Nephron (organoid): ENCODE data around the gene MPP7.

Experiments
- H3K27ac Mint-ChIP-seq, 3 experiments: 2 replicates each; pipeline ENCODE4 v1.8.0; 2020; ENCODE audit warnings: mixed read lengths in 3 of 3, mild to moderate bottlenecking in 2 of 3, moderate library complexity in 1 of 3
- H3K27me3 Mint-ChIP-seq: 2 replicates; pipeline ENCODE4 v1.8.0; 2021; ENCODE audit warnings: low read depth, mild to moderate bottlenecking, moderate library complexity, mixed read lengths
- H3K36me3 Mint-ChIP-seq: 2 replicates; pipeline ENCODE4 v1.8.0; 2020; ENCODE audit warnings: low read depth, mixed read lengths
- H3K4me1 Mint-ChIP-seq: 2 replicates; pipeline ENCODE4 v1.8.0; 2020; ENCODE audit warnings: mixed read lengths
- H3K4me3 Mint-ChIP-seq, 3 experiments: 2 replicates each; pipeline ENCODE4 v1.8.0; 2020; ENCODE audit warnings: mild to moderate bottlenecking in 3 of 3, mixed read lengths in 3 of 3, moderate library complexity in 2 of 3
- H3K9me3 Mint-ChIP-seq: 2 replicates; pipeline ENCODE4 v1.8.0; 2020; ENCODE audit warnings: mixed read lengths
- CTCF ChIP-seq, 3 experiments: fragments of 200-600 bp; sonication (generic); IDR thresholded peaks; one replicate each; pipeline ENCODE4 v1.5.0; 2021; ENCODE audit warnings: antibody characterized with exemption in 3 of 3; ENCODE audit not compliant: unreplicated experiment in 3 of 3

The MPP7 gene

GRCh38 chr10:28294809-28295208 is 8.1 kb downstream of the MPP7 start:
- TF ChIP-seq CTCF (IDR thresholded peaks at IDR 0.05; ENCODE audit: unreplicated experiment in 3 of 3) = no peak
- no peak overlapping the region for H3K4me3 Mint-ChIP-seq
- no peaks in the 10 kb centered on the region for H3K36me3 Mint-ChIP-seq
- H3K9me3 Mint-ChIP-seq = peaks cover 4% of the 10 kb centered on the region
- H3K27ac Mint-ChIP-seq = no peak overlapping the region
- H3K4me1 Mint-ChIP-seq = peaks cover 21% of the 10 kb centered on the region
- no peaks in the 10 kb centered on the region for H3K27me3 Mint-ChIP-seq

- peaks cover 21% of the 10 kb centered on the region for H3K4me1 Mint-ChIP-seq
- no peak for TF ChIP-seq CTCF (IDR thresholded peaks at IDR 0.05; ENCODE audit: unreplicated experiment in 3 of 3)
- no peaks in the 10 kb centered on the region for H3K36me3 Mint-ChIP-seq
Measured at GRCh38 chr10:28294169-28294532, 8.7 kb downstream of the MPP7 start.

GRCh38 chr10:28293236-28294168 is 9.4 kb downstream of the MPP7 start:
- Mint-ChIP-seq H3K9me3 (peaks cover 4% of the 10 kb centered on the region), H3K27me3 (no peaks in the 10 kb centered on the region), H3K36me3 (no peaks in the 10 kb centered on the region), H3K27ac (no peak overlapping the region), H3K4me3 (no peak overlapping the region), H3K4me1 (peaks cover 21% of the 10 kb centered on the region)
- TF ChIP-seq CTCF (IDR thresholded peaks at IDR 0.05; ENCODE audit: unreplicated experiment in 3 of 3) = no peak

More at GRCh38 chr10:28294169-28294532, 8.7 kb downstream of the MPP7 start:
- peaks cover 4% of the 10 kb centered on the region for H3K9me3 Mint-ChIP-seq
- no peak overlapping the region for H3K4me3 Mint-ChIP-seq
- no peaks in the 10 kb centered on the region for H3K27me3 Mint-ChIP-seq
- H3K27ac Mint-ChIP-seq = no peak overlapping the region

GRCh38 chr10:28291881-28292297 is 11.0 kb downstream of the MPP7 start:
- no peak for TF ChIP-seq CTCF (IDR thresholded peaks at IDR 0.05; ENCODE audit: unreplicated experiment in 3 of 3)
- no peaks in the 10 kb centered on the region for H3K36me3 Mint-ChIP-seq
- H3K9me3 Mint-ChIP-seq = peaks cover 4% of the 10 kb centered on the region
- H3K27me3 Mint-ChIP-seq = no peaks in the 10 kb centered on the region
- H3K27ac Mint-ChIP-seq = no peak overlapping the region
- peaks cover 21% of the 10 kb centered on the region for H3K4me1 Mint-ChIP-seq
- H3K4me3 Mint-ChIP-seq = no peak overlapping the region

- H3K4me3 Mint-ChIP-seq = no peak overlapping the region
- H3K4me1 Mint-ChIP-seq = peaks cover 15% of the 10 kb centered on the region
- H3K36me3 Mint-ChIP-seq = no peaks in the 10 kb centered on the region
- H3K9me3 Mint-ChIP-seq = no peaks in the 10 kb centered on the region
- no peak overlapping the region for H3K27ac Mint-ChIP-seq
- no peak for TF ChIP-seq CTCF (IDR thresholded peaks at IDR 0.05; ENCODE audit: unreplicated experiment in 3 of 3)
- H3K27me3 Mint-ChIP-seq = no peaks in the 10 kb centered on the region
Measured at GRCh38 chr10:28285816-28286215, 17.0 kb downstream of the MPP7 start.

- Mint-ChIP-seq H3K4me1 (peaks cover 15% of the 10 kb centered on the region), H3K9me3 (no peaks in the 10 kb centered on the region), H3K36me3 (no peaks in the 10 kb centered on the region), H3K4me3 (no peak overlapping the region), H3K27ac (no peak overlapping the region), H3K27me3 (no peaks in the 10 kb centered on the region)
- TF ChIP-seq CTCF (IDR thresholded peaks at IDR 0.05; ENCODE audit: unreplicated experiment in 3 of 3) = no peak
Measured at GRCh38 chr10:28284126-28284525, 18.7 kb downstream of the MPP7 start.
